Measurements from ENCODE around the gene OR2V2.

The OR2V2 gene

DNA sequence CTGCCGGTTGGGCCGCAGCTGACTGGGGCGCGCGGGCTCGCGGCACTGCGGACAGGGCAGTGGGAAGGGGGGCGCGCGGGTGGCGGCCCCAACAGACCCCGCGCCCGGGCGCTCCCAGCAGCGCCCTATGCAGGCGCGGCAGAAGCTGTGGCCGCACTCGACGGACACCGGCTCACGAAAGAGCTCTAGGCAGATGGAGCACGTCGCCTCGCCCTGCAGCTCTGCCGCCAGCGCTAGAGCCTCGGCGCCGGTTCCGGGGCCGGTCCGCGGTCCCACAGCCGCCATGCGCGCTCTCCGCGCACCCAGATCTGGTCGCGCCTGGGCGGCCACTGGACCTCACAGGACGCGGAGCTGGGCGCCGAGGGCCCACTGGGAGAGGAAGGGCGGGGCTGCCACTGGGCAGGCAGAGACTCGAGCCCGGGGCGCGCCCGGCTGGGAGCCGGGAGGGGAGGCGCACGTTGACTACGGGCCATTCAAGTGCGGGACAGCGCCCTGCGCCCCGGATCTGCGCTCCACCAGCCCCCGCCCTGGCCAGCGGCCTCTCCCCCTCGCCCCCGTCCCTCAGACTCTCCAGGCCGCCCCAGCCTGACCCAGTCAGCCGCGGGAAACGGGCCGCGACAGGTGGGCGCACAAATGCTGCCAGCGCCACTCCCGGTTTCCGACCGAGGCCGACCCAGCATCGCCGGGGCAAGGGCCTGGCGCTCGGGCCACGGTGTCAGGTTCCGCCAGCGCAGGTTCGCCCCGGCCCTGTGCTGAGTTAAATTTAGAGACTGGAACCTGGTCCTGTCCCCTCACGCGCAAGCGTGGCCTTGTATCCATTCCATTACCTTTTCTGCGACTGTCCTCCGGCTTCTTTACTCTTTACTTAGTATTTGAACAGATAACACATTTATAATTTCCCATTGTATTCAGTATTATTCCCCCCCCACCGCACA, 57.7 kb downstream of the OR2V2 start, which contains the start of gene TRIM7:
Gene TRIM7 (minus strand): TSS at position 371 of the 935 bp plus-strand sequence. CDS start 86 bp downstream, at position 285.
- POLR2A ChIA-PET, result interaction anchor here (1.0 to 1.5 kb wide), 3 partner anchors 12 to 18 kb away, joined by 4 to 17 read pairs (median 9); partner anchors contain the start of gene TRIM41

DNA sequence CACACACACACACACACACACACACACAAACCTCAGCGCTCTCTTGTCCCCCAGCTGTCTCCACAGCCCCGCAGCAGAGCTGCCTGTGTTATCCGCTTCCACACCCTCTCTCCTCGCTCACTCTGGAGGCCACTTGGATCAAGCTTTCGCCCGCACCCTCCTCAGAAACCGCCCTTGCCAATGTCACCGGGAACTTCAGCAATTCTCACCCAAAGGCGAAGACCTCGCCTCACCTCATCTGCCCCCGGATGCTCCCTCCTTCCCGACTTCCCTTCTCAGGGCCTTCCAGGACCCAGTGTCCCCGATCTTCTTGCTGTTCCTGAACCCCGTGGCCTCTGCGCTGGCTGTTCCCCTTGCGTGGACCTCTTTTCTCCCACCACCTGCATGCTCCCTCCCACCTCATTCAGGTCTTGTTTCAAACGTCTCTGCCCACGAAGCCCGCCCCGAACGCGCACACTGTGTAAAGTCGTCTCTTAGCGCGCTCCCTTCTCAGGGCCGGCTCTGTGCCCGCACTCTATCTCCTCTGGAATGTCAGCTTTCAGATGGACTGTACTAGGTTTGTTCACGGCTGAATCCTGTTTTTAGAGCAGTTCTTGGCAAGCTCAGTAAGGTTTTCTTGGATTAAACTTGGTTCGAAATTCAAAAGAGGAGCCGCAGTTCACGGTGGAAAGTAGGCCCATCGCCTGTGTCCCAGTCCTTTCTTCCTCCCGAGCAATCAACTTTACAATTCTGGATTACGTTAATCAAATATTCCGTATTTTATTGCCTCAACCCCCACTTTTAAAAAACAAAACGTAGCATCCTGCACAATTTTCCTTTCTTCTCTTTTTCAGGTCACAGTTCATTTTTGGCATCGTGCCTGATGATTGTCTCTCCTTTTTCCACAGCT, 58.6 kb downstream of the OR2V2 start:
- CTCF ChIA-PET, result interaction anchor here (1.0 to 4.4 kb wide), 6 partner anchors 8 to 17 kb away, joined by 4 to 29 read pairs (median 8); partner anchors contain the start of gene TRIM41
- TF ChIP-seq, protein P1, sequence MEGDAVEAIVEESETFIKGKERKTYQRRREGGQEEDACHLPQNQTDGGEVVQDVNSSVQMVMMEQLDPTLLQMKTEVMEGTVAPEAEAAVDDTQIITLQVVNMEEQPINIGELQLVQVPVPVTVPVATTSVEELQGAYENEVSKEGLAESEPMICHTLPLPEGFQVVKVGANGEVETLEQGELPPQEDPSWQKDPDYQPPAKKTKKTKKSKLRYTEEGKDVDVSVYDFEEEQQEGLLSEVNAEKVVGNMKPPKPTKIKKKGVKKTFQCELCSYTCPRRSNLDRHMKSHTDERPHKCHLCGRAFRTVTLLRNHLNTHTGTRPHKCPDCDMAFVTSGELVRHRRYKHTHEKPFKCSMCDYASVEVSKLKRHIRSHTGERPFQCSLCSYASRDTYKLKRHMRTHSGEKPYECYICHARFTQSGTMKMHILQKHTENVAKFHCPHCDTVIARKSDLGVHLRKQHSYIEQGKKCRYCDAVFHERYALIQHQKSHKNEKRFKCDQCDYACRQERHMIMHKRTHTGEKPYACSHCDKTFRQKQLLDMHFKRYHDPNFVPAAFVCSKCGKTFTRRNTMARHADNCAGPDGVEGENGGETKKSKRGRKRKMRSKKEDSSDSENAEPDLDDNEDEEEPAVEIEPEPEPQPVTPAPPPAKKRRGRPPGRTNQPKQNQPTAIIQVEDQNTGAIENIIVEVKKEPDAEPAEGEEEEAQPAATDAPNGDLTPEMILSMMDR (IDR thresholded peaks at IDR 0.05; ENCODE audit: insufficient read depth, low read length, missing control alignments), result no peak

More for the DNA sequence above, 57.7 kb downstream of the OR2V2 start, which contains the start of gene TRIM7:
- CTCF ChIA-PET, result interaction anchor here (0.8 to 4.4 kb wide), 6 partner anchors 9 to 24 kb away, joined by 3 to 29 read pairs (median 4); no protein-coding TSS in a partner anchor
- DNase-seq (ENCODE audit: low read depth, low spot score), result no peak
- peak within 1 kb of the TSS; percentile 62 for H3K4me3 ChIP-seq (ENCODE audit: low read depth, low read length)
- TF ChIP-seq, protein P1 (IDR thresholded peaks at IDR 0.05; ENCODE audit: insufficient read depth, low read length, missing control alignments), result no peak

DNA sequence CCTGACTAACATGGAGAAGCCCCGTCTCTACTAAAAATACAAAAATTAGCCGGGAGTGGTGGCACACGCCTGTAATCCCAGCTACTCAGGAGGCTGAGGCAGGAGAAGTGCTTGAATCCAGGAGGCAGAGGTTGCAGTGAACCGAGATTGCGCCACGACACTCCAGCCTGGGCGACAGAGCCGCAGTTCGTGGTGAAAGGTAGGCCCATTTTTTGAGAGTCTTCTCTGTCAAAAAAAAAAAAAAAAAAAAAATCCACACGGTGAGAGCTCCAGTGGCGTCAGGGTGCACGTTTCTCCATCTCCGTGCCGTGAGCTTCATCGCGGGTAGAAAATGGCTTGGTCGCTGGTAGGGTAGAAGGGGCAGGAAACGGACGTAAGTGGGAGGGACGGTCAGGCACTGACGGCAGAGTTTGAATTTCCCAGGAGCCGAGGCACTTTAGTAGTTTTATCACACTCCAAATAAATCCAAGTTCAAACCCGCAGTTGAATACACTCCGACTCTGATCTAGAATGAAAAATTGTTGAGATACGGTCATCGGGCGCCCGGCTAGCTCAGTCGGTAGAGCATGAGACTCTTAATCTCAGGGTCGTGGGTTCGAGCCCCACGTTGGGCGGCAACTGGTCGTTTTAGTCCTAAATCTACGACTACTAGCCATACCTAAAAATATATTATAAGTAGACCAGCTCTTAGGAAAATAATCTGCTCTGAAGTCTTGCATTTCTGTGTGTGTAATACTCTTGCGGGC, 60.0 kb downstream of the OR2V2 start:
- DNase-seq (ENCODE audit: low read depth, low spot score), result peak; percentile 71
- H3K4me3 ChIP-seq (ENCODE audit: low read depth, low read length), result peak overlapping the region; percentile 57
- ChIA-PET POLR2A (interaction anchor here (0.9 to 2.7 kb wide), 8 partner anchors 15 to 54 kb away, joined by 3 to 26 read pairs (median 8); partner anchors contain the start of genes RACK1, TRIM41 and TRIM52), CTCF (interaction anchor here (1.0 to 4.4 kb wide), 8 partner anchors 10 to 25 kb away, joined by 3 to 29 read pairs (median 8); partner anchors contain the start of gene TRIM41)
- TF ChIP-seq, protein P1 (IDR thresholded peaks at IDR 0.05; ENCODE audit: insufficient read depth, low read length, missing control alignments), result no peak

More for the DNA sequence above, 58.6 kb downstream of the OR2V2 start:
- POLR2A ChIA-PET, result interaction anchor here (1.3 to 2.7 kb wide), 6 partner anchors 14 to 55 kb away, joined by 5 to 26 read pairs (median 12); partner anchors contain the start of genes TRIM41 and TRIM52
- H3K4me3 ChIP-seq (ENCODE audit: low read depth, low read length), result peak overlapping the region; percentile 52
- no peak for DNase-seq (ENCODE audit: low read depth, low spot score)

DNA sequence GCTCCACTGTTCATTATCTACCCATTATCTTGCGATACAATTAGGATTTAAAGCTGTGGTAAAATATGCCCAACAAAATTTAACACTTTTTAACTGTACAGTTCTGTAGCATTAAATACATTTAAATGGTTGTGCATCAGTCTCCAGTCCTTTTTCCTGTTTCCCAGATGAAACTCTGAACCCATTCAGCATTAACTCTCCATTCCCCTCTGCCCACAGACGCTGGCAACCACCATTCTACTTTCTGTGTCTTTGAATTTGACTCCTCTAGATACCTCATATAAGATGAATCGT, 60.5 kb downstream of the OR2V2 start:
- ChIA-PET POLR2A (interaction anchor here (0.9 to 2.7 kb wide), 6 partner anchors 14 to 53 kb away, joined by 3 to 26 read pairs (median 12); partner anchors contain the start of gene TRIM52), CTCF (interaction anchor here (1.2 to 4.4 kb wide), 5 partner anchors 10 to 25 kb away, joined by 3 to 29 read pairs (median 8); no protein-coding TSS in a partner anchor)
- no peak for DNase-seq (ENCODE audit: low read depth, low spot score)
- TF ChIP-seq, protein P1 (IDR thresholded peaks at IDR 0.05; ENCODE audit: insufficient read depth, low read length, missing control alignments), result no peak
- no peak overlapping the region for H3K4me3 ChIP-seq (ENCODE audit: low read depth, low read length)
